ENCODE data around the gene DYSF.
"Not testable (repeated sequence)": the region's sequence is repeated elsewhere in the genome, so short reads cannot be mapped to it uniquely, and the experiment has no call there.

The DYSF gene

GRCh38 chr2:71428472-71429383 lies 24.6 kb upstream of the DYSF start:
- H3K9me3 ChIP-seq (ENCODE audit: control insufficient read depth, low read length), result no peaks in the 10 kb centered on the region
- H3K36me3 ChIP-seq (ENCODE audit: control insufficient read depth, insufficient read depth, low read length), result peaks cover 51% of the 10 kb centered on the region
- no peak overlapping the region for H3K4me3 ChIP-seq (ENCODE audit: insufficient read depth, low read depth, low read length)
- H3K27ac ChIP-seq (ENCODE audit: insufficient read depth, low read depth, low read length, poor library complexity, severe bottlenecking), result no peak overlapping the region
- no peaks in the 10 kb centered on the region for H3K27me3 ChIP-seq (ENCODE audit: control insufficient read depth, insufficient read depth, low read length, poor library complexity, severe bottlenecking)
- H3K4me1 ChIP-seq (ENCODE audit: control insufficient read depth, insufficient read depth, low read length), result no peaks in the 10 kb centered on the region
- WGBS, 2 experiments, result 96 to 100% methylated on average over 2 to 3 of the region's 3 CpGs

GRCh38 chr2:71445142-71445541 lies 8.2 kb upstream of the DYSF start:
- H3K9me3 ChIP-seq (ENCODE audit: control insufficient read depth, low read length); H3K4me3 ChIP-seq (ENCODE audit: insufficient read depth, low read depth, low read length); H3K36me3 ChIP-seq (ENCODE audit: control insufficient read depth, insufficient read depth, low read length); H3K27ac ChIP-seq (ENCODE audit: insufficient read depth, low read depth, low read length, poor library complexity, severe bottlenecking); H3K4me1 ChIP-seq (ENCODE audit: control insufficient read depth, insufficient read depth, low read length); H3K27me3 ChIP-seq (ENCODE audit: control insufficient read depth, insufficient read depth, low read length, poor library complexity, severe bottlenecking): not testable (repeated sequence)
- 90 to 96% methylated on average over 5 of the region's 5 CpGs for WGBS, 2 experiments

- WGBS, 2 experiments, result 93 to 96% methylated on average over 1 of the region's 1 CpG
- no peak overlapping the region for H3K27ac ChIP-seq (ENCODE audit: insufficient read depth, low read depth, low read length, poor library complexity, severe bottlenecking)
- no peaks in the 10 kb centered on the region for H3K27me3 ChIP-seq (ENCODE audit: control insufficient read depth, insufficient read depth, low read length, poor library complexity, severe bottlenecking)
- H3K36me3 ChIP-seq (ENCODE audit: control insufficient read depth, insufficient read depth, low read length), result no peaks in the 10 kb centered on the region
- H3K4me3 ChIP-seq (ENCODE audit: insufficient read depth, low read depth, low read length), result no peak overlapping the region
- H3K9me3 ChIP-seq (ENCODE audit: control insufficient read depth, low read length), result no peaks in the 10 kb centered on the region
- H3K4me1 ChIP-seq (ENCODE audit: control insufficient read depth, insufficient read depth, low read length), result no peaks in the 10 kb centered on the region
Observed at GRCh38 chr2:71446505-71446904, 6.9 kb upstream of the DYSF start.

GRCh38 chr2:71449343-71449742 lies 4.0 kb upstream of the DYSF start:
- Histone ChIP-seq H3K9me3 (ENCODE audit: control insufficient read depth, low read length) (no peaks in the 10 kb centered on the region), H3K4me1 (ENCODE audit: control insufficient read depth, insufficient read depth, low read length) (peaks cover 4% of the 10 kb centered on the region), H3K4me3 (ENCODE audit: insufficient read depth, low read depth, low read length) (no peak overlapping the region), H3K36me3 (ENCODE audit: control insufficient read depth, insufficient read depth, low read length) (no peaks in the 10 kb centered on the region), H3K27me3 (ENCODE audit: control insufficient read depth, insufficient read depth, low read length, poor library complexity, severe bottlenecking) (peaks cover 22% of the 10 kb centered on the region), H3K27ac (ENCODE audit: insufficient read depth, low read depth, low read length, poor library complexity, severe bottlenecking) (no peak overlapping the region)
- WGBS, 2 experiments, result 77 to 83% methylated on average over 3 of the region's 3 CpGs

GRCh38 chr2:71451705-71452104 lies 1.7 kb upstream of the DYSF start:
- H3K36me3 ChIP-seq (ENCODE audit: control insufficient read depth, insufficient read depth, low read length), result no peaks in the 10 kb centered on the region
- H3K9me3 ChIP-seq (ENCODE audit: control insufficient read depth, low read length), result no peaks in the 10 kb centered on the region
- H3K27ac ChIP-seq (ENCODE audit: insufficient read depth, low read depth, low read length, poor library complexity, severe bottlenecking), result no peak overlapping the region
- WGBS, 2 experiments, result 81 to 85% methylated on average over 3 to 4 of the region's 4 CpGs
- H3K27me3 ChIP-seq (ENCODE audit: control insufficient read depth, insufficient read depth, low read length, poor library complexity, severe bottlenecking), result peaks cover 30% of the 10 kb centered on the region
- peaks cover 22% of the 10 kb centered on the region for H3K4me1 ChIP-seq (ENCODE audit: control insufficient read depth, insufficient read depth, low read length)
- H3K4me3 ChIP-seq (ENCODE audit: insufficient read depth, low read depth, low read length), result no peak overlapping the region

DNA sequence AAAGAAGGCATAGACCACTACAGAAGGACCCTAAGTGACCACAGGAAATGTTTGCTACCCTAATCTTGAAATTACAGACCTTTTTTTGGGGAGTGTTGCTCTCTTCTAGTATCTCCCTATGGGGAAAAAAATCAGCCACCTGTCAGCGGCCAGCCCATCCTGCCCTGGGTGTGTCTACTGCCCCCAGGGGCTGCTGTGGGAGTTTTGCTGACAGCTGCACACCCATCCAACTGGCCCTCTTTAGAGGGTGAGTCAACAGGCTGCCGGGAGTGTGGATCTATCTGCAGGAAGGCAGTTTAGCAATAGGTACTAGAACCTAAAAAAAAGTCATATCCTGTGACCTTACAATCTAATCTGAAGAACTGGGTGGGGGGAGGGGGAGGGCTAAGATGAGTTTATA lies 796 bp upstream of the DYSF start:
- Histone ChIP-seq H3K27ac (ENCODE audit: insufficient read depth, low read depth, low read length, poor library complexity, severe bottlenecking) (no peak overlapping the region), H3K4me1 (ENCODE audit: control insufficient read depth, insufficient read depth, low read length) (peaks cover 27% of the 10 kb centered on the region), H3K36me3 (ENCODE audit: control insufficient read depth, insufficient read depth, low read length) (no peaks in the 10 kb centered on the region), H3K27me3 (ENCODE audit: control insufficient read depth, insufficient read depth, low read length, poor library complexity, severe bottlenecking) (peaks cover 30% of the 10 kb centered on the region), H3K4me3 (ENCODE audit: insufficient read depth, low read depth, low read length) (no peak overlapping the region), H3K9me3 (ENCODE audit: control insufficient read depth, low read length) (no peaks in the 10 kb centered on the region)
- 46 to 80% methylated on average over 1 to 2 of the region's 2 CpGs for WGBS, 2 experiments

DNA sequence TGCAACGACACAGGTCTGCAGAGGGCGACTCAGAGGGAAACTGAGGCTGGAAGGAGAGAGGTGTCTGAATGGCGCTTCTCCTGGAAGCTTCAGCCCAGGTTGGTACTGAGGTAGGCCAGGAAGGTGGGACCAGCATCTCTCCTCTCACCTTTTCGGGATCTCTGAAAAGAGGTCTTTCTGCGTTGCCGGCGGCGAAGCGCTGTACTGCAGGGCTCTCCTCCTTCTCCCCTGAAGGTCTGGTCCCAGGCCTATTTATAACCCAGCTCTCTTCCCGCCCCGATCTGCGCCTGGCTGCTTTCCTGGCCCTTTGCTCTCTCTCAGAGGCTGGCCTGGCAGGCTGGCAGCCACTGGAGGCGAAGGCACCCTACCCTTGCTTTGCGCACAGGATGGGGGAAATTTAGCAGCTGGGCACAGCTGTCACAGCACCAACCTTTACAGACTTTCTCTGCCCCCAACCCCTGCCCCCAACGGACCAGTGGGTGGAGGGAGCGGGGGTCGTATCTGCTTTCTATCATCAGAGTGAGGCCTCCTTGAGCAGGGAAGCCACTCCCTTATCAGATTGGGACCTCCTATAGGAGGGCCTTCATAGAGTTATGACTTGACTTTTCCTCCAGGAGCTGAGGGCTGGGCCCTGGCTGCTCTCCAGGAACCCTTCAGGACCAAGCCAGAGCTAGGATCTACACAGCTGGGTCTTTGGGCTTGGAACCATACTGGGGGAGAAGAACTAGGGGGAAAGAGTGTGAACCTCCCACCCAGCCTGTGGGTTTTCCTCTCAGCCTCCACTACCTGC lies 1.1 kb downstream of the DYSF start:
- no peaks in the 10 kb centered on the region for H3K36me3 ChIP-seq (ENCODE audit: control insufficient read depth, insufficient read depth, low read length)
- peak overlapping the region; percentile 29 for H3K4me3 ChIP-seq (ENCODE audit: insufficient read depth, low read depth, low read length)
- 51 to 58% methylated on average over 17 of the region's 17 CpGs for WGBS, 2 experiments
- no peak overlapping the region for H3K27ac ChIP-seq (ENCODE audit: insufficient read depth, low read depth, low read length, poor library complexity, severe bottlenecking)
- peaks cover 27% of the 10 kb centered on the region for H3K4me1 ChIP-seq (ENCODE audit: control insufficient read depth, insufficient read depth, low read length)
- peaks cover 30% of the 10 kb centered on the region for H3K27me3 ChIP-seq (ENCODE audit: control insufficient read depth, insufficient read depth, low read length, poor library complexity, severe bottlenecking)
- H3K9me3 ChIP-seq (ENCODE audit: control insufficient read depth, low read length), result no peaks in the 10 kb centered on the region

DNA sequence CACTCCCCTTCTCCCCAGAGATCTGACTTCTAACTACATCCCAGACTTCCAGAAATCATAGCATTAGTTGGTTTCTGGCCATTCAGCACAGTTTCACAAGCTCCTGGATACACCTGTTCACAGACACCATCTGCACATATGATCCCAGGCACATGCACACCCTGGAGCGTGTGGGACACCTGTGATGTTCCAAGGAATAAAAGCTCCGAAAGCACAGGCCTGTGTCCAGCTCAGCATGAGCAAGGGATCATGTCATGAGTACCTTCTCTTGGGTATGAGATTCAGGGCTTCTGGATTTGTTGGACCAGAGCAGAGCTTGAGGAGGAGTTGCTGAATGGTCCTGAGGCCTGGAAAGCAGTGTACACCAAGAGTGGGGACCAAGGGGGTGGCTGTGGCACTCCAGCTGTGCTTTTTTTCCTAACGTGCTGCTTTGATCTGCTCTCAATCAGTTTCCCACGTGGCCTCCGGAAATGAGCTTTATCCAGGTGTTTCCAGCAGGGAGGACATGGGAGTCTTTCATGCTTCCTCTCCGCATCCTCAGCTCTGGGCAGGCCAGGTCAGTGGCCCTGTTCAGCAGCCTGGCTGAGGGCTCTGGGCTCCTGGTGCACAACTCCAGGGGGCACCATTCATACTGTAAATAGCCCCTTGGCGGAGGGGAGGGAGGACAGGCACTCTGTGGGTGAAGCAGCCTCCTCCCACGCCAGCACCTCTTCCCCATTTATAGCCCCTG lies 1.8 kb downstream of the DYSF start:
- 55 to 57% methylated on average over 8 of the region's 8 CpGs for WGBS, 2 experiments
- H3K36me3 ChIP-seq (ENCODE audit: control insufficient read depth, insufficient read depth, low read length), result no peaks in the 10 kb centered on the region
- H3K27ac ChIP-seq (ENCODE audit: insufficient read depth, low read depth, low read length, poor library complexity, severe bottlenecking), result no peak overlapping the region
- no peak overlapping the region for H3K4me3 ChIP-seq (ENCODE audit: insufficient read depth, low read depth, low read length)
- peaks cover 27% of the 10 kb centered on the region for H3K4me1 ChIP-seq (ENCODE audit: control insufficient read depth, insufficient read depth, low read length)
- H3K9me3 ChIP-seq (ENCODE audit: control insufficient read depth, low read length), result no peaks in the 10 kb centered on the region
- peaks cover 30% of the 10 kb centered on the region for H3K27me3 ChIP-seq (ENCODE audit: control insufficient read depth, insufficient read depth, low read length, poor library complexity, severe bottlenecking)

DNA sequence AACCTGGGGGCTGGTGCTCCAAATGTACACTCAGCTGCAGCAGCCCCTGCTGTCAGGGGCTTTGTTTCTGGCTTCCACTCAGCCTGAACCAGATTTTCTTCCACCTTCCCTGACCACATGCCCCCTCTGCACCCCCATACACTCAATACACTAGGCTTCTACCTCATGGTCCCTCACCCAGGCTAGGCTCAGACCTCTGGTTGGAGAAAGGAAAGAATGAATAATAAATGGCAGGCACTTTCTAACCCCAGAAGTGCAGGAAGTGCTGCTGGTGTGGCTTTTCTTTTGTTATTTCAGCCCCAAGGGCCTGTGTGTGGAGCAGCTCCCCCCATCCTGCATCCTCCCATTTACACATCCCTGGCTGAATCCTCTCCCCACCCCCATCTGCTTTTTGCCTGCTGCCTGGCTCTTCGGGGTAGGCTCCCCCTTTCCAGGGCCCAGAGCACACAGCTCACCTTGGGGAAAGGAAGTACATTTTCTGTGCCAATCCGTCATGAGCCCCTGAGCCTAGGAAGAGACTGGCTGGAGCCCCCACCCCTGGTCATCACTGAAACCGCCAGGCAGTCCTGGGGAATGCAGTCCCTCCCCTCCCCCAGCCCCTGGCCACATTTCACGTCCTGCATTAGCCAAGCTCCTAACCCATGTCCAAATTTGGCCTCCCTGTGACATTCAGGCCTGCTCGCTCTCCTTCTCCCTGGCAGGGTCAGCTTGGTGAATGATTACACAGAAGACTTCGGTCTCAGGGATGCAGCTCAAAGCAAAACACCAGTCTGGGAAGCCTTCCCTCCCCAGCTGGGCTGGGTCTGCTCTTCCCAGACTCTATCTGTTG lies 2.6 kb downstream of the DYSF start:
- Histone ChIP-seq H3K27me3 (ENCODE audit: control insufficient read depth, insufficient read depth, low read length, poor library complexity, severe bottlenecking) (peaks cover 30% of the 10 kb centered on the region), H3K4me3 (ENCODE audit: insufficient read depth, low read depth, low read length) (no peak overlapping the region), H3K9me3 (ENCODE audit: control insufficient read depth, low read length) (no peaks in the 10 kb centered on the region), H3K4me1 (ENCODE audit: control insufficient read depth, insufficient read depth, low read length) (peaks cover 27% of the 10 kb centered on the region), H3K36me3 (ENCODE audit: control insufficient read depth, insufficient read depth, low read length) (no peaks in the 10 kb centered on the region), H3K27ac (ENCODE audit: insufficient read depth, low read depth, low read length, poor library complexity, severe bottlenecking) (peak overlapping the region; percentile 36)
- WGBS, 2 experiments, result 33 to 42% methylated on average over 6 of the region's 6 CpGs

Data from ectodermal cell (in vitro differentiated cells).